GM23338 (cell line): ENCODE measurements around the gene OPRD1. TPM values are rescaled to one million over a fixed set of nuclear protein-coding genes. Genes with fewer than 3 reads are reported as not detected.

Experiments used
- ATAC-seq: fragments of 200-7000 bp; cut with Tn5 transposase; 3 replicates; pipeline ENCODE4 v1.9.1; 2020
- DNase-seq: peaks from one replicate; pipeline ENCODE4 v3.0.0-alpha.2; 2015; ENCODE audit warnings: low spot score
- H2AFZ ChIP-seq: fragments of 200-600 bp; sonication (generic); 2 replicates; pipeline ENCODE4 v1.8.0; 2016; ENCODE audit warnings: antibody characterized with exemption, mild to moderate bottlenecking, moderate library complexity
- H3F3A ChIP-seq: fragments of 200-600 bp; sonication (generic); replicated peaks from 2 replicates; pipeline ENCODE4 v1.8.0; 2017; ENCODE audit warnings: antibody characterized with exemption, mixed run types, low read depth
- H3K27ac ChIP-seq: fragments of 200-600 bp; sonication (generic); 2 replicates; pipeline ENCODE4 v1.6.1; 2016; ENCODE audit warnings: low read depth
- H3K27me3 ChIP-seq: fragments of 200-600 bp; sonication (generic); 2 replicates; pipeline ENCODE4 v1.8.0; 2016; ENCODE audit warnings: mild to moderate bottlenecking, mixed run types, moderate library complexity; ENCODE audit not compliant: insufficient read depth
- H3K36me3 ChIP-seq: fragments of 200-600 bp; sonication (generic); 2 replicates; pipeline ENCODE4 v1.8.0; 2016; ENCODE audit warnings: mild to moderate bottlenecking; ENCODE audit not compliant: insufficient read depth
- H3K4me1 ChIP-seq: fragments of 200-600 bp; sonication (generic); 2 replicates; pipeline ENCODE4 v1.8.0; 2016; ENCODE audit warnings: mild to moderate bottlenecking, moderate library complexity; ENCODE audit not compliant: insufficient read depth
- H3K4me2 ChIP-seq: fragments of 200-600 bp; sonication (generic); 2 replicates; pipeline ENCODE4 v1.7.1; 2017; ENCODE audit warnings: mixed run types
- H3K4me3 ChIP-seq: fragments of 200-600 bp; sonication (generic); 2 replicates; pipeline ENCODE4 v1.6.1; 2016; ENCODE audit warnings: mixed run types
- H3K79me2 ChIP-seq: fragments of 200-600 bp; sonication (generic); replicated peaks from 2 replicates; pipeline ENCODE4 v1.8.0; 2017; ENCODE audit warnings: mild to moderate bottlenecking; ENCODE audit not compliant: insufficient read depth
- H3K9me2 ChIP-seq: fragments of 200-600 bp; sonication (generic); 2 replicates; pipeline ENCODE4 v1.8.0; 2017; ENCODE audit not compliant: insufficient read depth
- H4K20me1 ChIP-seq: fragments of 200-600 bp; sonication (generic); replicated peaks from 2 replicates; pipeline ENCODE4 v1.8.0; 2017; ENCODE audit warnings: mild to moderate bottlenecking; ENCODE audit not compliant: insufficient read depth
- H3K27ac Mint-ChIP-seq: 2 replicates; pipeline ENCODE4 v1.8.0; 2020; ENCODE audit warnings: inconsistent platforms, mild to moderate bottlenecking, moderate library complexity, mixed read lengths
- H3K27me3 Mint-ChIP-seq: 3 replicates; pipeline ENCODE4 v1.8.0; 2022; ENCODE audit warnings: low read depth, mild to moderate bottlenecking, moderate library complexity, mixed read lengths, inconsistent platforms; ENCODE audit not compliant: insufficient read depth, poor library complexity
- H3K36me3 Mint-ChIP-seq: 3 replicates; pipeline ENCODE4 v1.8.0; 2021; ENCODE audit warnings: low read depth, mild to moderate bottlenecking, inconsistent platforms, moderate library complexity, mixed read lengths
- H3K4me1 Mint-ChIP-seq: 3 replicates; pipeline ENCODE4 v1.8.0; 2020; ENCODE audit warnings: mild to moderate bottlenecking, inconsistent platforms, mixed read lengths
- H3K4me3 Mint-ChIP-seq: 3 replicates; pipeline ENCODE4 v1.8.0; 2021; ENCODE audit warnings: moderate library complexity, mild to moderate bottlenecking, inconsistent platforms, mixed read lengths
- H3K9me3 Mint-ChIP-seq: 3 replicates; pipeline ENCODE4 v1.8.0; 2020; ENCODE audit warnings: moderate library complexity, mild to moderate bottlenecking, inconsistent platforms, mixed read lengths
- CREB1 ChIP-seq: fragments of 250-450 bp; sonication (Bioruptor Pico); IDR thresholded peaks from 2 replicates; pipeline ENCODE4 v1.5.0; 2020; ENCODE audit warnings: low read depth, mild to moderate bottlenecking, moderate library complexity
- CTCF ChIP-seq, 2 experiments: fragments of 200-600 bp in 1 of 2; sonication (generic) in 1 of 2; conservative IDR thresholded peaks; 2 replicates each; pipeline versions ENCODE4 v1.5.1 to v1.6.1; 2016 to 2017; ENCODE audit warnings: antibody characterized with exemption in 2 of 2, low read depth in 2 of 2, mild to moderate bottlenecking in 2 of 2, moderate library complexity in 1 of 2
- ETS1 ChIP-seq: IDR thresholded peaks from 2 replicates; pipeline ENCODE4 v1.6.1; 2016; ENCODE audit warnings: antibody characterized with exemption
- EZH2 ChIP-seq: fragments of 200-600 bp; sonication (generic); IDR thresholded peaks from one replicate; pipeline ENCODE4 v1.8.0; 2017; ENCODE audit warnings: antibody characterized with exemption, mild to moderate bottlenecking, low read depth; ENCODE audit not compliant: unreplicated experiment
- EZH2phosphoT487 ChIP-seq: fragments of 200-600 bp; sonication (generic); IDR thresholded peaks from one replicate; pipeline ENCODE4 v1.8.1; 2018; ENCODE audit warnings: antibody characterized with exemption; ENCODE audit not compliant: unreplicated experiment
- JUNB ChIP-seq: IDR thresholded peaks from one replicate; pipeline ENCODE4 v1.6.1; 2016; ENCODE audit warnings: antibody characterized with exemption; ENCODE audit not compliant: unreplicated experiment
- NANOG ChIP-seq: IDR thresholded peaks from 2 replicates; pipeline ENCODE4 v1.6.1; 2016; ENCODE audit warnings: antibody characterized with exemption, borderline replicate concordance
- POLR2AphosphoS5 ChIP-seq: IDR thresholded peaks from 2 replicates; pipeline ENCODE4 v1.6.1; 2016; ENCODE audit warnings: antibody characterized with exemption, low read depth
- REST ChIP-seq: IDR thresholded peaks from one replicate; pipeline ENCODE4 v1.6.1; 2018; ENCODE audit warnings: antibody characterized with exemption; ENCODE audit not compliant: unreplicated experiment
- STAT1 ChIP-seq: IDR thresholded peaks from one replicate; pipeline ENCODE4 v1.6.1; 2016; ENCODE audit warnings: antibody characterized with exemption; ENCODE audit not compliant: unreplicated experiment
- ZNF114 ChIP-seq: fragments of 250-450 bp; sonication (Bioruptor Pico); IDR thresholded peaks from 2 replicates; pipeline ENCODE4 v1.5.0; 2020; ENCODE audit warnings: mild to moderate bottlenecking, moderate library complexity
- ZNF331 ChIP-seq: fragments of 250-450 bp; sonication (Bioruptor Pico); IDR thresholded peaks from 2 replicates; pipeline ENCODE4 v1.5.0; 2020; ENCODE audit warnings: low read depth, mild to moderate bottlenecking, moderate library complexity
- ZNF462 ChIP-seq: fragments of 250-450 bp; sonication (Bioruptor Pico); IDR thresholded peaks from 2 replicates; pipeline ENCODE4 v1.5.0; 2020; ENCODE audit warnings: mild to moderate bottlenecking, moderate library complexity
- polyA plus RNA-seq: library from polyadenylated mRNA; unstranded; fragments of >200 nt; fragmentation: Nextera tagmentation; extraction: Ambion mirVana; gene quantifications from 2 replicates; pipeline ENCODE4 v1.2.1, GENCODE V29; 2016
- total RNA-seq: library from RNA; depleted of rRNA; stranded (reverse); fragments of >200 nt; shearing (Covaris generic); gene quantifications from 2 replicates; pipeline ENCODE4 v1.2.3, GENCODE V29; 2014

OPRD1 gene
- total and polyA plus RNA-seq, 2 experiments from 2014 or later = 0.55 to 2.3 TPM

GRCh38 chr1:28909198-28909597 is 97.2 kb downstream of the OPRD1 start:
- no peak overlapping the region for H3K27ac Mint-ChIP-seq
- TF ChIP-seq EZH2 (no peak), JUNB (no peak), REST (no peak), POLR2AphosphoS5 (no peak), EZH2phosphoT487 (no peak), NANOG (no peak), ZNF331 (CRISPR knock-in tag) (no peak), CTCF (conservative IDR thresholded peaks at IDR 0.05; ENCODE audit: low read depth in 2 of 2) (no peak), STAT1 (no peak), ZNF114 (CRISPR knock-in tag) (no peak), CREB1 (no peak), ZNF462 (CRISPR knock-in tag) (no peak), ETS1 (no peak)
- H3K4me1 ChIP-seq = peaks cover 5% of the 10 kb centered on the region
- DNase-seq = no peak
- H3K4me2 ChIP-seq = no peak overlapping the region
- ATAC-seq = no peak
- H3K4me1 Mint-ChIP-seq = peaks cover 8% of the 10 kb centered on the region; the same call in 2 of the 3 replicates
- peaks cover 4% of the 10 kb centered on the region for H3K27me3 Mint-ChIP-seq
- no peak overlapping the region for H3K27ac ChIP-seq
- no peaks in the 10 kb centered on the region for H3K27me3 ChIP-seq
- H4K20me1 ChIP-seq = no peaks in the 10 kb centered on the region; the same call in 1 of the 2 replicates
- H3K4me3 Mint-ChIP-seq = no peak overlapping the region
- H3K9me2 ChIP-seq = no peaks in the 10 kb centered on the region
- H3K36me3 Mint-ChIP-seq = no peaks in the 10 kb centered on the region
- no peaks in the 10 kb centered on the region for H3K79me2 ChIP-seq
- no peak overlapping the region for H3K4me3 ChIP-seq
- no peak overlapping the region for H2AFZ ChIP-seq
- 0 out of 3 replicates have a peak, but pooled peaks cover 4% of the 10 kb centered on the region for H3K9me3 Mint-ChIP-seq
- no peaks in the 10 kb centered on the region for H3K36me3 ChIP-seq
- no peaks in the 10 kb centered on the region for H3F3A ChIP-seq
